ENCODE data around the gene C1orf105.
A peak's percentile ranks its signal among the peaks of the same experiment; 100 is the strongest.

The C1orf105 gene

GRCh38 chr1:172388490-172388889 lies 32.0 kb upstream of the C1orf105 start:
- ATAC-seq (ENCODE audit: low read depth) = no peak
- no peaks in the 10 kb centered on the region for H3K27me3 Mint-ChIP-seq
- peaks cover 30% of the 10 kb centered on the region for H3K4me1 Mint-ChIP-seq
- peak overlapping the region; percentile 99 for H3K27ac Mint-ChIP-seq
- no peak for DNase-seq (ENCODE audit: low spot score in 2 of 2)
- no peaks in the 10 kb centered on the region for H3K9me3 Mint-ChIP-seq
- H3K4me3 Mint-ChIP-seq = no peak overlapping the region
- no peaks in the 10 kb centered on the region for H3K36me3 Mint-ChIP-seq

GRCh38 chr1:172390301-172390682 lies 30.2 kb upstream of the C1orf105 start:
- ATAC-seq (ENCODE audit: low read depth) = no peak
- Mint-ChIP-seq H3K4me1 (peaks cover 41% of the 10 kb centered on the region), H3K9me3 (no peaks in the 10 kb centered on the region), H3K4me3 (peak overlapping the region; percentile 96), H3K36me3 (no peaks in the 10 kb centered on the region), H3K27ac (peak overlapping the region; percentile 99), H3K27me3 (no peaks in the 10 kb centered on the region)
- DNase-seq (ENCODE audit: low spot score in 2 of 2) = no peak

GRCh38 chr1:172390683-172391551 lies 29.6 kb upstream of the C1orf105 start:
- DNase-seq (ENCODE audit: low spot score in 2 of 2) = peak; percentile 38 to 56
- Mint-ChIP-seq H3K4me1 (peaks cover 41% of the 10 kb centered on the region), H3K27ac (peak overlapping the region; percentile 99), H3K4me3 (peak overlapping the region; percentile 96), H3K27me3 (no peaks in the 10 kb centered on the region), H3K9me3 (no peaks in the 10 kb centered on the region), H3K36me3 (no peaks in the 10 kb centered on the region)
- ATAC-seq (ENCODE audit: low read depth) = peak; percentile 55

GRCh38 chr1:172391976-172392375 lies 28.5 kb upstream of the C1orf105 start:
- peaks cover 38% of the 10 kb centered on the region for H3K4me1 Mint-ChIP-seq
- H3K27ac Mint-ChIP-seq = peak overlapping the region; percentile 99
- H3K4me3 Mint-ChIP-seq = no peak overlapping the region
- no peaks in the 10 kb centered on the region for H3K27me3 Mint-ChIP-seq
- H3K36me3 Mint-ChIP-seq = no peaks in the 10 kb centered on the region
- DNase-seq (ENCODE audit: low spot score in 2 of 2) (no peak), ATAC-seq (ENCODE audit: low read depth) (no peak)
- no peaks in the 10 kb centered on the region for H3K9me3 Mint-ChIP-seq

- ATAC-seq (ENCODE audit: low read depth) (peak; percentile 68), DNase-seq (ENCODE audit: low spot score in 2 of 2) (peak; percentile 29 to 44)
- H3K4me1 Mint-ChIP-seq = peaks cover 48% of the 10 kb centered on the region
- H3K27ac Mint-ChIP-seq = peak overlapping the region; percentile 99
- H3K4me3 Mint-ChIP-seq = peak overlapping the region; percentile 83
- H3K27me3 Mint-ChIP-seq = no peaks in the 10 kb centered on the region
- no peaks in the 10 kb centered on the region for H3K9me3 Mint-ChIP-seq
- H3K36me3 Mint-ChIP-seq = no peaks in the 10 kb centered on the region
Observed at GRCh38 chr1:172393354-172393753, 27.1 kb upstream of the C1orf105 start.

GRCh38 chr1:172394141-172394751 lies 26.2 kb upstream of the C1orf105 start:
- DNase-seq (ENCODE audit: low spot score in 2 of 2) (peak; percentile 45 to 69), ATAC-seq (ENCODE audit: low read depth) (peak; percentile 71)
- Mint-ChIP-seq H3K36me3 (no peaks in the 10 kb centered on the region), H3K27me3 (no peaks in the 10 kb centered on the region), H3K4me1 (peaks cover 56% of the 10 kb centered on the region), H3K9me3 (no peaks in the 10 kb centered on the region), H3K27ac (peak overlapping the region; percentile 99), H3K4me3 (peak overlapping the region; percentile 76)

GRCh38 chr1:172394811-172395210 lies 25.7 kb upstream of the C1orf105 start:
- Mint-ChIP-seq H3K9me3 (no peaks in the 10 kb centered on the region), H3K27me3 (no peaks in the 10 kb centered on the region), H3K4me3 (peak overlapping the region; percentile 76), H3K4me1 (peaks cover 53% of the 10 kb centered on the region), H3K36me3 (no peaks in the 10 kb centered on the region), H3K27ac (peak overlapping the region; percentile 99)
- DNase-seq (ENCODE audit: low spot score in 2 of 2) (no peak), ATAC-seq (ENCODE audit: low read depth) (no peak)

GRCh38 chr1:172395576-172395975 lies 24.9 kb upstream of the C1orf105 start:
- Mint-ChIP-seq H3K4me1 (peaks cover 53% of the 10 kb centered on the region), H3K27ac (peak overlapping the region; percentile 99), H3K9me3 (no peaks in the 10 kb centered on the region), H3K4me3 (no peak overlapping the region), H3K36me3 (no peaks in the 10 kb centered on the region), H3K27me3 (no peaks in the 10 kb centered on the region)
- ATAC-seq (ENCODE audit: low read depth) (no peak), DNase-seq (ENCODE audit: low spot score in 2 of 2) (no peak)

- Mint-ChIP-seq H3K27me3 (no peaks in the 10 kb centered on the region), H3K4me1 (peaks cover 48% of the 10 kb centered on the region), H3K4me3 (no peak overlapping the region), H3K27ac (peak overlapping the region; percentile 84), H3K36me3 (no peaks in the 10 kb centered on the region), H3K9me3 (no peaks in the 10 kb centered on the region)
- ATAC-seq (ENCODE audit: low read depth) (no peak), DNase-seq (ENCODE audit: low spot score in 2 of 2) (no peak)
Observed at GRCh38 chr1:172397221-172397620, 23.3 kb upstream of the C1orf105 start.

GRCh38 chr1:172397633-172398032 lies 22.9 kb upstream of the C1orf105 start:
- no peak for DNase-seq (ENCODE audit: low spot score in 2 of 2)
- H3K27ac Mint-ChIP-seq = peak overlapping the region; percentile 84
- H3K4me1 Mint-ChIP-seq = peaks cover 44% of the 10 kb centered on the region
- no peaks in the 10 kb centered on the region for H3K9me3 Mint-ChIP-seq
- no peak for ATAC-seq (ENCODE audit: low read depth)
- H3K27me3 Mint-ChIP-seq = no peaks in the 10 kb centered on the region
- H3K4me3 Mint-ChIP-seq = no peak overlapping the region
- no peaks in the 10 kb centered on the region for H3K36me3 Mint-ChIP-seq

GRCh38 chr1:172398193-172398592 lies 22.3 kb upstream of the C1orf105 start:
- no peaks in the 10 kb centered on the region for H3K9me3 Mint-ChIP-seq
- H3K4me3 Mint-ChIP-seq = peak overlapping the region; percentile 41
- DNase-seq (ENCODE audit: low spot score in 2 of 2) = no peak
- H3K27ac Mint-ChIP-seq = peak overlapping the region; percentile 84
- H3K27me3 Mint-ChIP-seq = no peaks in the 10 kb centered on the region
- H3K4me1 Mint-ChIP-seq = peaks cover 44% of the 10 kb centered on the region
- ATAC-seq (ENCODE audit: low read depth) = no peak
- no peaks in the 10 kb centered on the region for H3K36me3 Mint-ChIP-seq

GRCh38 chr1:172398970-172399755 lies 21.3 kb upstream of the C1orf105 start:
- no peaks in the 10 kb centered on the region for H3K27me3 Mint-ChIP-seq
- DNase-seq (ENCODE audit: low spot score in 2 of 2) (peak; percentile 34 to 50), ATAC-seq (ENCODE audit: low read depth) (peak; percentile 57)
- peak overlapping the region; percentile 84 for H3K27ac Mint-ChIP-seq
- H3K9me3 Mint-ChIP-seq = no peaks in the 10 kb centered on the region
- H3K4me3 Mint-ChIP-seq = peak overlapping the region; percentile 65
- no peaks in the 10 kb centered on the region for H3K36me3 Mint-ChIP-seq
- peaks cover 36% of the 10 kb centered on the region for H3K4me1 Mint-ChIP-seq

GRCh38 chr1:172399756-172400721 lies 20.4 kb upstream of the C1orf105 start:
- Mint-ChIP-seq H3K9me3 (no peaks in the 10 kb centered on the region), H3K4me1 (peaks cover 27% of the 10 kb centered on the region)

More at GRCh38 chr1:172399756-172400721, 20.4 kb upstream of the C1orf105 start:
- Mint-ChIP-seq H3K4me3 (peak overlapping the region; percentile 65), H3K27ac (peak overlapping the region; percentile 84), H3K36me3 (no peaks in the 10 kb centered on the region), H3K27me3 (no peaks in the 10 kb centered on the region)
- DNase-seq (ENCODE audit: low spot score in 2 of 2) (no peak), ATAC-seq (ENCODE audit: low read depth) (no peak)
